H9 (cell line): ENCODE measurements around the gene GSE1. TPM values are rescaled to one million over a fixed set of nuclear protein-coding genes. Genes with fewer than 3 reads are reported as not detected.

Experiments
- DNase-seq: peaks from one replicate; pipeline ENCODE4 v3.0.0-alpha.2; 2017
- H2AFZ ChIP-seq: one replicate; pipeline ENCODE4 v1.6.1; 2013; ENCODE audit warnings: mild to moderate bottlenecking, low read length, control low read depth, moderate library complexity
- H2AK5ac ChIP-seq: 2 replicates; pipeline ENCODE4 v1.6.1; 2013; ENCODE audit warnings: low read length, control low read depth, mixed read lengths; ENCODE audit not compliant: insufficient read length
- H2BK120ac ChIP-seq: one replicate; pipeline ENCODE4 v1.6.1; 2013; ENCODE audit warnings: low read depth, mild to moderate bottlenecking, low read length, control low read depth, inconsistent platforms; ENCODE audit not compliant: poor library complexity, severe bottlenecking
- H2BK12ac ChIP-seq: 2 replicates; pipeline ENCODE4 v1.6.1; 2013; ENCODE audit warnings: low read length, control low read depth, mixed read lengths, low read depth; ENCODE audit not compliant: insufficient read length
- H2BK15ac ChIP-seq: 2 replicates; pipeline ENCODE4 v1.6.1; 2013; ENCODE audit warnings: low read depth, low read length, control low read depth
- H2BK20ac ChIP-seq: one replicate; pipeline ENCODE4 v1.6.1; 2013; ENCODE audit warnings: low read depth, mild to moderate bottlenecking, low read length, control low read depth, inconsistent platforms; ENCODE audit not compliant: poor library complexity, severe bottlenecking
- H2BK5ac ChIP-seq: 2 replicates; pipeline ENCODE4 v1.6.1; 2013; ENCODE audit warnings: low read length, control low read depth, mixed read lengths; ENCODE audit not compliant: insufficient read length
- H3K14ac ChIP-seq: 2 replicates; pipeline ENCODE4 v1.6.1; 2013; ENCODE audit warnings: low read length, control low read depth; ENCODE audit not compliant: insufficient read depth
- H3K18ac ChIP-seq: 2 replicates; pipeline ENCODE4 v1.6.1; 2013; ENCODE audit warnings: low read depth, mild to moderate bottlenecking, mixed read lengths, low read length, control low read depth; ENCODE audit not compliant: insufficient read length
- H3K23ac ChIP-seq: 2 replicates; pipeline ENCODE4 v1.6.1; 2013; ENCODE audit warnings: low read length, control low read depth, mixed read lengths, low read depth; ENCODE audit not compliant: insufficient read length
- H3K23me2 ChIP-seq: 2 replicates; pipeline ENCODE4 v1.6.1; 2013; ENCODE audit warnings: low read depth, mild to moderate bottlenecking, mixed read lengths, low read length, control low read depth; ENCODE audit not compliant: insufficient read length, poor library complexity, severe bottlenecking
- H3K27ac ChIP-seq: 2 replicates; pipeline ENCODE4 v1.5.1; 2013; ENCODE audit warnings: low read length, control low read depth, mixed read lengths, low read depth; ENCODE audit not compliant: insufficient read length
- H3K27me3 ChIP-seq: 2 replicates; pipeline ENCODE4 v1.6.1; 2013; ENCODE audit warnings: low read length, control low read depth, inconsistent platforms; ENCODE audit not compliant: insufficient read depth
- H3K4ac ChIP-seq: 2 replicates; pipeline ENCODE4 v1.6.1; 2013; ENCODE audit warnings: low read depth, mild to moderate bottlenecking, control low read depth, inconsistent platforms, low read length, moderate library complexity
- H3K4me1 ChIP-seq: 2 replicates; pipeline ENCODE4 v1.6.1; 2013; ENCODE audit warnings: low read length, control low read depth, inconsistent platforms; ENCODE audit not compliant: insufficient read depth
- H3K4me2 ChIP-seq: 2 replicates; pipeline ENCODE4 v1.6.1; 2013; ENCODE audit warnings: low read length, control low read depth, mixed read lengths; ENCODE audit not compliant: insufficient read length, insufficient read depth
- H3K56ac ChIP-seq: 2 replicates; pipeline ENCODE4 v1.6.1; 2013; ENCODE audit warnings: low read depth, mild to moderate bottlenecking, mixed read lengths, low read length, control low read depth; ENCODE audit not compliant: insufficient read length
- H3K79me1 ChIP-seq: 2 replicates; pipeline ENCODE4 v1.6.1; 2013; ENCODE audit warnings: low read depth, mild to moderate bottlenecking, moderate library complexity, low read length, control low read depth, inconsistent platforms; ENCODE audit not compliant: insufficient read depth, poor library complexity, severe bottlenecking
- H3K79me2 ChIP-seq: 2 replicates; pipeline ENCODE4 v1.6.1; 2013; ENCODE audit warnings: low read length, control low read depth, inconsistent platforms; ENCODE audit not compliant: insufficient read depth
- H3K9ac ChIP-seq: 2 replicates; pipeline ENCODE4 v1.6.1; 2013; ENCODE audit warnings: low read length, control low read depth, mixed read lengths; ENCODE audit not compliant: insufficient read length; ENCODE audit errors: extremely low read depth
- H3K9me3 ChIP-seq: one replicate; pipeline ENCODE4 v1.6.1; 2013; ENCODE audit warnings: low read depth, low read length, inconsistent platforms; ENCODE audit not compliant: control insufficient read depth
- H3T11ph ChIP-seq: one replicate; pipeline ENCODE4 v1.6.1; 2013; ENCODE audit warnings: mild to moderate bottlenecking, low read length, control low read depth, inconsistent platforms
- H4K20me1 ChIP-seq: one replicate; pipeline ENCODE4 v1.6.1; 2013; ENCODE audit not compliant: control insufficient read depth, insufficient read length, insufficient read depth
- H4K5ac ChIP-seq: 2 replicates; pipeline ENCODE4 v1.6.1; 2013; ENCODE audit warnings: low read depth, mild to moderate bottlenecking, mixed read lengths, low read length, control low read depth; ENCODE audit not compliant: insufficient read length
- H4K8ac ChIP-seq: replicated peaks from 2 replicates; pipeline ENCODE4 v1.6.1; 2013; ENCODE audit warnings: low read length, control low read depth, mixed read lengths, low read depth; ENCODE audit not compliant: insufficient read length
- H4K91ac ChIP-seq: 2 replicates; pipeline ENCODE4 v1.6.1; 2013; ENCODE audit warnings: low read depth, mild to moderate bottlenecking, moderate library complexity, mixed read lengths, low read length, control low read depth; ENCODE audit not compliant: insufficient read length
- H3K27ac Mint-ChIP-seq, 3 experiments: 2 replicates in 2 of 3; 3 replicates in 1 of 3; pipeline ENCODE4 v1.8.0; 2020 to 2021; ENCODE audit warnings: mixed read lengths in 3 of 3, mild to moderate bottlenecking in 1 of 3, moderate library complexity in 1 of 3
- H3K27me3 Mint-ChIP-seq: 2 replicates; pipeline ENCODE4 v1.8.0; 2021; ENCODE audit warnings: low read depth, mild to moderate bottlenecking, moderate library complexity, mixed read lengths
- H3K36me3 Mint-ChIP-seq, 3 experiments: 2 replicates in 2 of 3; 3 replicates in 1 of 3; pipeline ENCODE4 v1.8.0; 2020 to 2021; ENCODE audit warnings: low read depth in 3 of 3, mixed read lengths in 3 of 3; ENCODE audit not compliant: insufficient read depth in 1 of 3
- H3K4me1 Mint-ChIP-seq, 2 experiments: 2 replicates each; pipeline ENCODE4 v1.8.0; 2020; ENCODE audit warnings: mixed read lengths in 2 of 2
- H3K4me3 Mint-ChIP-seq, 2 experiments: 2 replicates in 1 of 2; 3 replicates in 1 of 2; pipeline ENCODE4 v1.8.0; 2020 to 2021; ENCODE audit warnings: mild to moderate bottlenecking in 2 of 2, mixed read lengths in 2 of 2, moderate library complexity in 1 of 2
- H3K9me3 Mint-ChIP-seq, 2 experiments: 2 replicates in 1 of 2; 3 replicates in 1 of 2; pipeline ENCODE4 v1.8.0; 2020; ENCODE audit warnings: mild to moderate bottlenecking in 2 of 2, mixed read lengths in 2 of 2, moderate library complexity in 1 of 2
- WGBS: extraction: QIAGEN DNeasy Blood & Tissue Kit; methylation state at CpG from one replicate; pipeline ENCODE4 v1.1.7; 2013; ENCODE audit warnings: missing lambda C conversion rate, low lambda C conversion rate, mixed read lengths; ENCODE audit not compliant: insufficient read length; ENCODE audit errors: extremely low coverage; 5-methylcytosine and 5-hydroxymethylcytosine counted together
- total RNA-seq: library from RNA; stranded (reverse); gene quantifications from 2 replicates; pipeline ENCODE4 v1.2.1, GENCODE V29; 2021
- TF ChIP-seq, protein P1 (sequence below): fragments of 200-600 bp; sonication (generic); conservative IDR thresholded peaks from 3 replicates; pipeline ENCODE4 v1.8.0; 2021; ENCODE audit warnings: antibody characterized with exemption, mild to moderate bottlenecking

GSE1 gene
- total RNA-seq, 1 experiment from 2014 or later: 125 TPM

DNA sequence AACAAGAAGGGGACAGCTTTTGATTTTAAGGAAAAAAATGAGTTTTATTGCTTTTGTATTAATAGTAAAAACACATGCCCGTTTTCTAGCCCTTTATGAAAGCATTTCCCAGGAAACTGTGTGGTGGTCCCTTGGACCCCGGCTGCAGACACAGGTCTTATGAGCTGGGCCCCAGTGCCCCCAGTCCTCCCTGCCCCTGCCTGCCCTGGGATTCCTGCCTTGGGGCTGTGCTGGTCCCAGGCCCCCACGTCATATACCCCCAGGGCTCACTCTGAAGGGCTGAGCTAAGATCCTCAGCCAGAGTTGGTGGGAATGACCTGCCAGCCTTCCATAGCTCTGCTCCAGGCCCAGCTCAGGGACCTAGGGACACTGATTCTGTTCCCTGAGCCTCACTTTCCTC, 44.9 kb downstream of the GSE1 start:
- Histone ChIP-seq H4K91ac (no peak overlapping the region), H4K20me1 (no peaks in the 10 kb centered on the region), H2AFZ (no peak overlapping the region), H2BK5ac (no peak overlapping the region), H3K14ac (no peak overlapping the region; the same call in 1 of the 2 replicates), H2BK15ac (no peak overlapping the region), H3K4me2 (no peak overlapping the region), H3K18ac (no peak overlapping the region), H3K27me3 (no peaks in the 10 kb centered on the region), H4K8ac (no peak overlapping the region), H2BK12ac (no peak overlapping the region), H2BK120ac (no peak overlapping the region), H3K79me2 (no peaks in the 10 kb centered on the region), H3K79me1 (peaks cover 4% of the 10 kb centered on the region), H3K56ac (no peak overlapping the region), H3K27ac (no peak overlapping the region), H3K23ac (no peak overlapping the region), H3K9me3 (no peaks in the 10 kb centered on the region), H3K23me2 (no peaks in the 10 kb centered on the region), H2AK5ac (no peak overlapping the region), H3K9ac (no peak overlapping the region), H3K4me1 (no peaks in the 10 kb centered on the region), H4K5ac (no peak overlapping the region), H3T11ph (no peak overlapping the region), H2BK20ac (no peak overlapping the region), H3K4ac (no peak overlapping the region)
- Mint-ChIP-seq H3K9me3 (no peaks in the 10 kb centered on the region), H3K4me1 (peaks cover 4% of the 10 kb centered on the region in 2 experiments; a peak in 3 of 4 replicates), H3K36me3 (peaks cover 41 to 87% (median 84%) of the 10 kb centered on the region in 3 experiments), H3K27me3 (no peaks in the 10 kb centered on the region; the same call in 1 of the 2 replicates), H3K27ac (no peak overlapping the region), H3K4me3 (no peak overlapping the region)
- no CpG with 5 or more reads among the region's 3 CpGs for WGBS
- TF ChIP-seq, protein P1, sequence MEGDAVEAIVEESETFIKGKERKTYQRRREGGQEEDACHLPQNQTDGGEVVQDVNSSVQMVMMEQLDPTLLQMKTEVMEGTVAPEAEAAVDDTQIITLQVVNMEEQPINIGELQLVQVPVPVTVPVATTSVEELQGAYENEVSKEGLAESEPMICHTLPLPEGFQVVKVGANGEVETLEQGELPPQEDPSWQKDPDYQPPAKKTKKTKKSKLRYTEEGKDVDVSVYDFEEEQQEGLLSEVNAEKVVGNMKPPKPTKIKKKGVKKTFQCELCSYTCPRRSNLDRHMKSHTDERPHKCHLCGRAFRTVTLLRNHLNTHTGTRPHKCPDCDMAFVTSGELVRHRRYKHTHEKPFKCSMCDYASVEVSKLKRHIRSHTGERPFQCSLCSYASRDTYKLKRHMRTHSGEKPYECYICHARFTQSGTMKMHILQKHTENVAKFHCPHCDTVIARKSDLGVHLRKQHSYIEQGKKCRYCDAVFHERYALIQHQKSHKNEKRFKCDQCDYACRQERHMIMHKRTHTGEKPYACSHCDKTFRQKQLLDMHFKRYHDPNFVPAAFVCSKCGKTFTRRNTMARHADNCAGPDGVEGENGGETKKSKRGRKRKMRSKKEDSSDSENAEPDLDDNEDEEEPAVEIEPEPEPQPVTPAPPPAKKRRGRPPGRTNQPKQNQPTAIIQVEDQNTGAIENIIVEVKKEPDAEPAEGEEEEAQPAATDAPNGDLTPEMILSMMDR: no peak
- no peak for DNase-seq
